ENCODE results near the gene LTB4R2.
"Not testable (repeated sequence)": the region's sequence is repeated elsewhere in the genome, so short reads cannot be mapped to it uniquely, and the experiment has no call there.

LTB4R2 gene

DNA sequence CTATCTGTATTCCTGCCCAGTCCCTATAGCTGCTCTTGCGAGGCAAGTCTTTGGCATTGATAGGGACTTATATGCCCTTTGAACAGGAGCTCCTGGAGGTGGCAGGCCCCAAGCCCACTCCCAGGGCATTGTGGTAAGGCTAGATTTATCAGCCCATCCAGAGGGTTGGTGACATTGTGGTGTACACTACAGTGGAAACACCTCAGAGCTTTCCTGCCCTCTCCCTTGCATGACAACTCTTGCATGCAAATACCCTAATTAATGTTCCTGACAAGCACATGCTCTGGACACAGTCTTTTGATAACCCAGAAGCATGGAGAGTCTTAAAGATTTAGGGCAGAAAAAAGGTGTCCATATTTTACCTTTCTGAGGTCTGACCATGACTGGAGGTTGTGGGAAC is 30.7 kb downstream of the LTB4R2 start:
- DNase-seq (ENCODE audit: low read depth): no peak

DNA sequence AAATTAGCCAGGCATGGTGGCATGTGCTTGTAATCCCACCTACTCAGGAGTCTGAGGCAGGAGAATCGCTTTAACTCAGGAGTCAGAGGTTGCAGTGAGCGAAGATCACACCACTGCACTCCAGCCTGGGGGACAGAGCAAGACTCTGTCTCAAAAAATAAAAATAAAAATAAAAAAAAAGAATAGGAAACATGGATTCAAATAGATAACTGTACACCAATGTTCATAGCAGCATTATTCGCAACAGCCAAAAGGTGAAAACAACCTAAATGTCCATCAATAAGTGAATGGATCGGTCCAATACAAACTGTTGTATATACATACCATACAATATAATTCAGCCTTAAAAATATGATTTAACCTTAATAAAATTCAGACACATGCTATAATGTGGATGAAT is 32.9 kb downstream of the LTB4R2 start:
- no peak for DNase-seq (ENCODE audit: low read depth)

DNA sequence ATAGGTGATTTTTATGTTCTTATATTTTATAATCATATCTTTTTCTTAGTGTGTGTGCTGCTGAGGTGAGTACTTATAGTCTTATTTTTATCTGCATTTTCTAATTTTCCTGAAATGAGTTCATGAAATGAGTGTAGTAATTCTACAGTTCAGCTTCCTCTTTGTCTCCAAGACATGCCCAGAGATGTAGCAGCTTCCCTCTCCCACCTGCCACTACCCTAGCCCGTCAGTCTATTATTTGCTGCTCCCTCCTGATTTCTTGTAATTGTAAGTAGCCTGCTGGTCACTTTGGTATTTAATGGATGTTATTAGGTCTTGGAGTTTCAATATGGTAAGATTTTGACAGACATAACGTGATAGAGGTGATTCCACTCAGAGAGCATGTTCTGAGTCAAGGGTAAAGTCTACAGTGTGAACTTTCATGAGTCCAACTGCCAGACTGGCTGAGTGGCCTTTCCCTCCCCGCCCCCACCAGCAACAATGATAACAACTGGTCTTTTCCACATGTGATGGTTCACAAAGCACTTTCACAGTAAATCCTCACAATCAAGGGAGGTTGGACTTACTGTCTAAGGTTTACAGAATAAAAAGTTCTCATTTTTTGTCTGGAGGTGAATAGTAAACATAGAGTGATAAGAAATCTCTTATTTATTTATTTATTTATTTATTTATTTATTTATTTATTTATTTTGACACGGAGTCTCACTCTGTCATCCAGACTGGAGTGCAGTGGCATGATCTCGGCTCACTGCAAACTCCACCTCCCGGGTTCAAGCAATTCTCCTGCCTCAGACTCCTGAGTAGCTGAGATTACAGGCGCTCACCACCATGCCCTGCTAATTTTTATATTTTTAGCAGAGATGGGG is 34.1 kb downstream of the LTB4R2 start:
- no peak for DNase-seq (ENCODE audit: low read depth)

DNA sequence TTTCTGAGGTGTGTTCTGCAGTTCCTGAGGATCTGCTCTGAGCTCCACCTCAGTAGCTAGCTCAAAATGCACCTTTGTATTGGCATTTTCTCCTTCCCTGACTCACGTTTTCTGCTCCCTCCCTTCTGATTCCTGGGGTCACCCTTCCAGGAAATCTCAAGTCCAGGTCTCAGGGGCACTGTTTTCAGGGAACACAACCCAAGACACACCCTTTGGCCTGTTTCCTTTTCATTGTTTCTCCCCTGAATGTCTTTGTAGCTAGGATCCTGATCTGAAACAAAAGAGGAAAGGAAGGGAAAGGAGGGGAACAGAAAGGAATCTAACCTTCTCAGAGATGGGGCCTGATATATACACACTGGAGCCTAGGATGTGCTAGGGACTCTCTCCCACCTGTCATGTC is 37.2 kb downstream of the LTB4R2 start:
- DNase-seq (ENCODE audit: low read depth): no peak

DNA sequence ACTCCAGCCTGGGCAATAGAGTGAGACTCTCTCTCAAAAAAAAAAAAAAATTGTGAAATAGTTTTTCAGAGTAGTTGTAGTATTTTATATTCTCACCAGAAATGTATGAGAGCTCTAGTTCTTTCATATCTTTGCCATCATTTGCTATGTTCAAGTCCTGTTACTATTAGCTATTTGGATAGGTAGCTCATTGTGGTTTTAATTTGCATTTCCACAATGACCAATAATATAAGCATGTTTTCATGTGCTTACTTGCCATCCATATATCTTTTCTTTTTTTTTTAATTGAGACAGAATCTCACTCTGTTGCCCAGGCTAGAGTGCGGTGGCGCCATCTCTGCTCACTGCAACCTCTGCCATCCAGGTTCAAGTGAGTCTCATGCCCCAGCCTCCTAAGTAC is 38.2 kb downstream of the LTB4R2 start:
- no peak for DNase-seq (ENCODE audit: low read depth)

DNA sequence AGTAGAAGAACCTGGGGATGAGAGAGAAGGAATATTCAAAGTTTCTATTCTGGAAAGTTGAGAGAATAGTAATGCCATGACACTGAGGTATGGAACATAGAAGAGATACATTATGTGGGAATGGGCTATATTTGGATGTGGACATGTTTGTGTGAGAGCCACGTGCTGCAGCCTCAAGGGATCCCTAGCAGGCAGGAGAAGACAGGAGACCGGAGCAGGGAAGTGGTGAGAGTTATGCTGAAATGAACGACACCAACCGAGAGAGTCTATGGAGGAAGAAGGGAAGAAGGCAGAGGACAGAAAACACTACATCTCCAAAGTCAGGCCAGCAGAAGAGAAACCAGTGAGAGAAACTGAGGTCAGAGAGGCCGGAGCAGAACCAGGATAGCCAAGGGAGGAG is 39.8 kb downstream of the LTB4R2 start:
- DNase-seq (ENCODE audit: low read depth): no peak

DNA sequence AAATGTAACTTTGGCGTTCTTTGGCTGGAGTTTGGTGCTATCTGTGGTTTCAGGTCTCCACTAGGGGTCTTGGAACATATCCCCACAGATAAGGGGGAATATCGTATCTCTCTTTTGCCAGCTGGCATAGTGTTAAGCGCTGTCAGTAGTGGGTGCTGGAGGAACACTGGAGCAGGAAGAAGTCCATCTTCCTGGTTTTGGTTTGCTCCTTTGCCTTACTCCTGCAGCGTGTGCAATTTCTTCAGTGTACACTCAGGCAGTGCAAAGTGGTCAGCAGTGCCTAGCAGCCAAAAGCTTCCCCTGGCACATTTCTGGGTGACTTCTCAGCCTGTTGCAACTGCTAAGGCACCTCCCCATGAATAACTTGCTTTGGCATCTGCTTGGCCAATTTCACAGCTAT is 41.6 kb downstream of the LTB4R2 start:
- DNase-seq (ENCODE audit: low read depth): no peak

DNA sequence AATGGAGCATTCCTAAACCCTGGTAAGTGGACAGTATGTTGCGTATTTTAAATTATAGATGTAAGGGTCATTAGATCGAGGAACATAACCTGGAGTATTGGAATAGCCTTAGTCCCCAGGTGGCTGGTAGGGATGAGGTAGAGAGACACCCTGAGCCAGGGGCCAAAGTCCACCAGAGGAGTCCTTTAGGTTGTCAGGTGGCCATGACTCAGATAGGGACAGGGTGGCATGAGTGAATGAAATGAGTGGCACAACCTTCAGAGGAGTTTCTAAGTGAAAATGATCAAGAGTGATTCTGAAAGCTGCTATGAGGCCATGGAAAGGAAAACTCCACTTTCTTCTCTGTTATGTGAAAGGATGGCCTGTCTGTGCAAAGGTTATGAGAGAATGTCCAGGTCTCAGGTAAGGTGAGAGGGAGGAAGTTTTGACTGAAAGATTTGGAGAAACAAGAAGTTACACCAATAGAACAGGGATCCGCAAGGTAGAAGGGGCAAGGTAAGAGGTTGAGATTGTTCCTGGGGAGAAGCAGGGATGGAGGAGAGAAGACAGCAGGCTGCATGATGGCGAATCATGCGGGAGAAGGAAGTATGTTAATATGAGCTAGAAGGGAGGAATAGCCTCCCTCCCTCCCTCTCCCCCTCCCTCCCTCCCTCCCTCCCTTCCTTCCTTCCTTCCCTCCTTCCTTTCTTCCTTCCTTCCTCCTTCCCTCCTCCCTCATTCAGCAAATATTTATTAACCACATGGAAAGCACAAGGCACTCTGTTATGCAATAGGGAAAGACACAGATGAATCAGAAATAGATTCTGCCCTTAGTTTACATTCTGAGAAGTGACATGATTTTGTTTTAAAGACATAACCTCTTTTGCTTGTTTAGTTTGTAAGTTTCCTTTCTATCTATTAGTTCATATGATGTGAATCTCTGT is 43.9 kb downstream of the LTB4R2 start:
- no peak for DNase-seq (ENCODE audit: low read depth)

DNA sequence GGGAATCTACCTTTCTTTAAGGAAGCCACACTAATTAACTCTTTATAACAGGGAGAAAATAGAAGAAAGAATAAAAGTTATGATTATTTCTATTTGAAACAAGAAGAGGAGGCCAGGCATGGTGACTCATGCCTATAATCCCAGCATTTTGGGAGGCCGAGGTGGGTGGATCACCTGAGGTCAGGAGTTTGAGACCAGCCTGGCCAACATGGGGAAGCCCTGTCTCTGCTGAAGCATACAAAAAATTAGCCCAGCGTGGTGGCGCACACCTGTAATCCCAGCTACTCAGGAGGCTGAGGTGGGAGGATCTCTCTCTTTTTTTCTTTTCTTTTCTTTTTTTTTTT is 44.5 kb downstream of the LTB4R2 start:
- DNase-seq (ENCODE audit: low read depth): not testable (repeated sequence)

DNA sequence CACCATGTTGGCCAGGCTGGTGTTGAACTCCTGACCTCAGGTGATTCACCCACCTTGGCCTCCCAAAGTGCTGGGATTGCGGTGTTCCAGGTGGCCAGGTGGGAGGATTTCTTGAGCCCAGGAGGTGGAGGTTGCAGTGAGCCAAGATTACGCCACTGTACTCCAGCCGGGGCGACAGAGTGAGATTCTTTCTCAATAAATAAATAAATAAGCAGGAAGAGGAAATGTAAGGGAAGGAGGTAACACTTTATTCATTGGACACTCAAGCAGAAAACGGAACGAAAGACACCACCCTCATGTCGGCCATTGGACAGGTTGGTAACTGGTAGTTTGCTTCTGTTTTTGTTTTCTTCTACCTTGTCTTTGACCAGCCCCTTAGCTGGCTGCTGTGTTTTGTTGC is 45.1 kb downstream of the LTB4R2 start:
- DNase-seq (ENCODE audit: low read depth): no peak

DNA sequence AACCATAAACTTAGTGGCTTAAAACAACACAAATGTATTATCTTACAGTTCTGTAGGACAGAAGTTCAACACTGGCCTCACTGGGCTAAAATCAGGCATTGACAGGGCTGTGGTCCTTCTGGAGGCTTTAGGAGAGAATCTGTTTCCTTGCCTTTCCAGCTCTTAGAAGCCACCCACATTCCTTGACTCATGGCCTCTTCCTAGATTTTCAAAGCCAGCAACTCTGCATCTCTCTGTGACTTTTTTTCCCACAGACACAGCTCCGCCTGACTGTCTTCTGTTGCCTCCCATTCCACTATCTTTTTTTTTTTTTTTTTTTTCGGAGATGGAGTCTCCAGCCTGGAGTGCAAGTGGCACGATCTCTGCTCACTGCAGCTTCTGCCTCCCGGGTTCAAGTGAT is 46.3 kb downstream of the LTB4R2 start:
- no peak for DNase-seq (ENCODE audit: low read depth)

DNA sequence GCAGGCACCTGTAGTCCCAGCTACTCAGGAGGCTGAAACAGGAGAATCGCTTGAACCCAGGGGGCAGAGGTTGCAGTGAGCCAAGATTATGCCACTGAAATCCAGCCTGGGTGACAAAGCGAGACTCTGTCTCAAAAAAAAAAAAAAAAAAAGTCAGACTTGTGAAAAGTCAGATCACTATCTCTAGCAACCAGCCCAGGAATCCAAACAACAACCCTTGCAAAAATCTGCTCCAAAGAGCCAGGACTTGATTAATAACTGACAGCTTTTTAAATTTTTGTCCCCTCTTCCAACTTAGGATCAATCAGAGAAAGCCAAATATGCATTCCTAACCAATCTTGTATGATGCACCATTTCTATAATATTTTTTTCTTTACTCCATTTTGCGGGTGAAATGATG is 50.3 kb downstream of the LTB4R2 start:
- DNase-seq (ENCODE audit: low read depth): no peak

DNA sequence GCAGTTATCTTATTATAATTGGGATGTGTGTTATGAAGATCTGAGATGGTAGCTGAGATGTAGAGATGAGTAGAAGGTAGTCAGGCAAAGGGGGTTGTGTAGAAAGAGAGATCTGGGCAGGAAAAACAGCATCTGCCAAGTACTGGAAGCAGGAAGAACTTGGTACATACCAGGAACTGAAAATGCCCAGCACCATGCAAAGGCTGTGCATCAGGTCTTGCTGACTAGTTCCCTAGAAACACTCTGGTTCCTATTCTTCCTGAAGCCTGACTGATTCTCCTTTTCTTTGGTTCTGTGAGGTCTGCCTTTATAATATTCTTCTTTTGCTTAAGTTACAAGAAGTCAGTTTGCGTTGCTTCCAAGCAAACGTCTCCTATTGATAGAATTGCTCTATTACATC is 51.4 kb downstream of the LTB4R2 start:
- no peak for DNase-seq (ENCODE audit: low read depth)
